Colonic mucosa (tissue), 4 donors: ENCODE measurements around the gene ITSN1. TPM values are rescaled to one million over a fixed set of nuclear protein-coding genes. Genes with fewer than 3 reads are reported as not detected.

Experiments
- DNase-seq: peaks from one replicate; pipeline ENCODE4 v3.0.0-alpha.2; 2020
- H3K27ac ChIP-seq: fragments of 200-600 bp; one replicate; pipeline ENCODE4 v1.8.0; 2021
- H3K27me3 ChIP-seq: fragments of 200-600 bp; one replicate; pipeline ENCODE4 v1.8.0; 2021
- H3K36me3 ChIP-seq: fragments of 200-600 bp; one replicate; pipeline ENCODE4 v1.8.0; 2021
- H3K4me1 ChIP-seq: fragments of 200-600 bp; one replicate; pipeline ENCODE4 v1.8.0; 2021; ENCODE audit warnings: mild to moderate bottlenecking
- H3K4me3 ChIP-seq: fragments of 200-600 bp; one replicate; pipeline ENCODE4 v1.8.0; 2021
- H3K9ac ChIP-seq, 2 donors: one replicate each; pipeline ENCODE4 v1.7.0; 2013; ENCODE audit warnings: control low read depth in 2 of 2, low read depth in 2 of 2, low read length in 2 of 2
- H3K9me3 ChIP-seq: fragments of 200-600 bp; one replicate; pipeline ENCODE4 v1.8.0; 2021
- CTCF ChIP-seq: fragments of 200-600 bp; IDR thresholded peaks from one replicate; pipeline ENCODE4 v1.8.0; 2022; ENCODE audit warnings: antibody characterized with exemption, mild to moderate bottlenecking
- intact Hi-C: fragments of 100-400 bp; cut with DNase I; formaldehyde crosslinking; loops from one replicate; pipeline ENCODE4 v1.14.1; 2022
- total RNA-seq, 2 donors: library from RNA; stranded (reverse); fragmentation: NEBNext Ultra II Directional in 1 of 2; extraction: Animal tissue kit (Norgen Biotek cat#: 25700) in 1 of 2; gene quantifications; one replicate each; pipeline ENCODE4 v1.2.1, GENCODE V29; 2021
- donor health status: healthy.
- donor health status: DM: no; HTN: no; CAD: no.
- donor health status: DM: no; HTN: no; CAD: no.

ITSN1 gene
- total RNA-seq, 2 donors from 2014 or later = 22.4 to 28.3 TPM

GRCh38 chr21:33645730-33646129, 3.4 kb downstream of the ITSN1 start:
- Histone ChIP-seq H3K4me1 (peaks cover 11% of the 10 kb centered on the region), H3K9ac (no peak overlapping the region), H3K27ac (no peak overlapping the region), H3K4me3 (no peak overlapping the region), H3K27me3 (no peaks in the 10 kb centered on the region), H3K9me3 (no peaks in the 10 kb centered on the region), H3K36me3 (no peaks in the 10 kb centered on the region)
- intact Hi-C loops = no loop called here
- TF ChIP-seq CTCF = no peak
- no peak for DNase-seq

GRCh38 chr21:33647587-33647986, 5.3 kb downstream of the ITSN1 start:
- Histone ChIP-seq H3K9me3 (no peaks in the 10 kb centered on the region), H3K27me3 (no peaks in the 10 kb centered on the region), H3K36me3 (no peaks in the 10 kb centered on the region), H3K4me1 (peaks cover 11% of the 10 kb centered on the region), H3K4me3 (no peak overlapping the region), H3K9ac (no peak overlapping the region), H3K27ac (no peak overlapping the region)
- DNase-seq = no peak
- no peak for TF ChIP-seq CTCF
- intact Hi-C loops = no loop called here

- H3K9me3 ChIP-seq = no peaks in the 10 kb centered on the region
- intact Hi-C loops = no loop called here
Observed at GRCh38 chr21:33648555-33648954, 6.3 kb downstream of the ITSN1 start.

GRCh38 chr21:33650230-33650629, 7.9 kb downstream of the ITSN1 start:
- Histone ChIP-seq H3K9me3 (no peaks in the 10 kb centered on the region), H3K27ac (no peak overlapping the region), H3K4me3 (no peak overlapping the region), H3K27me3 (no peaks in the 10 kb centered on the region), H3K9ac (no peak overlapping the region), H3K36me3 (no peaks in the 10 kb centered on the region), H3K4me1 (no peaks in the 10 kb centered on the region)
- TF ChIP-seq CTCF = no peak
- DNase-seq = peak; percentile 26
- intact Hi-C loops = no loop called here

More at GRCh38 chr21:33648555-33648954, 6.3 kb downstream of the ITSN1 start:
- no peaks in the 10 kb centered on the region for H3K36me3 ChIP-seq
- H3K9ac ChIP-seq = no peak overlapping the region
- peaks cover 11% of the 10 kb centered on the region for H3K4me1 ChIP-seq
- no peak overlapping the region for H3K27ac ChIP-seq
- no peak overlapping the region for H3K4me3 ChIP-seq
- no peaks in the 10 kb centered on the region for H3K27me3 ChIP-seq
- no peak for DNase-seq
- TF ChIP-seq CTCF = no peak

- Histone ChIP-seq H3K27me3 (no peaks in the 10 kb centered on the region), H3K4me1 (no peaks in the 10 kb centered on the region), H3K9me3 (no peaks in the 10 kb centered on the region), H3K4me3 (no peak overlapping the region), H3K36me3 (no peaks in the 10 kb centered on the region), H3K9ac (no peak overlapping the region), H3K27ac (no peak overlapping the region)
- no peak for DNase-seq
- TF ChIP-seq CTCF = no peak
- intact Hi-C loops = no loop called here
Observed at GRCh38 chr21:33650929-33651509, 8.7 kb downstream of the ITSN1 start.
